CD4-positive, alpha-beta T cell (primary cell): ENCODE measurements around the gene MAST4. TPM values are rescaled to one million over a fixed set of nuclear protein-coding genes. Genes with fewer than 3 reads are reported as not detected.

Source experiments
- ATAC-seq: fragments of 200-7000 bp; cut with Tn5 transposase; one replicate; pipeline ENCODE4 v1.10.0; 2022; ENCODE audit warnings: mild to moderate bottlenecking; ENCODE audit not compliant: poor library complexity
- CTCF ChIA-PET: fragments of 350-600 bp; sonication (Branson Sonifier 250); formaldehyde crosslinking; loops from one replicate; lab custom pipeline; 2021; ENCODE audit warnings: antibody characterized with exemption, inconsistent platforms; lab: Charles Lee
- POLR2A ChIA-PET: fragments of 350-600 bp; sonication (Branson Sonifier 250); formaldehyde crosslinking; loops from one replicate; lab custom pipeline; 2021; ENCODE audit warnings: antibody characterized with exemption, inconsistent platforms; lab: Charles Lee
- DNase-seq, 14 experiments: peaks; one replicate each; pipeline ENCODE4 v3.0.0-alpha.2; 2013 to 2020; ENCODE audit warnings: mixed read lengths in 2 of 14
- H3K27ac ChIP-seq, 2 donors: one replicate each; pipeline versions ENCODE4 v1.5.1 to v1.7.0; 2013; ENCODE audit warnings: low read length in 2 of 2, low read depth in 1 of 2, mild to moderate bottlenecking in 1 of 2
- H3K27me3 ChIP-seq, 2 experiments: 1 replicate in 1 of 2; 2 replicates in 1 of 2; pipeline versions ENCODE4 v1.6.1 to v1.7.0; 2013; ENCODE audit warnings: low read length in 2 of 2, control low read depth in 1 of 2, mild to moderate bottlenecking in 1 of 2, moderate library complexity in 1 of 2; ENCODE audit not compliant: insufficient read depth in 2 of 2, control insufficient read depth in 1 of 2
- H3K36me3 ChIP-seq: one replicate; pipeline ENCODE4 v1.6.1; 2013; ENCODE audit warnings: low read length, control low read depth; ENCODE audit not compliant: insufficient read depth
- H3K4me1 ChIP-seq: one replicate; pipeline ENCODE4 v1.6.1; 2013; ENCODE audit warnings: low read length, control low read depth; ENCODE audit not compliant: insufficient read depth
- H3K4me3 ChIP-seq: one replicate; pipeline ENCODE4 v1.5.1; 2013; ENCODE audit warnings: mild to moderate bottlenecking, low read length, moderate library complexity
- H3K9me3 ChIP-seq, 2 experiments: 1 replicate in 1 of 2; 2 replicates in 1 of 2; pipeline versions ENCODE4 v1.6.1 to v1.7.0; 2013; ENCODE audit warnings: low read length in 2 of 2, mild to moderate bottlenecking in 2 of 2, control low read depth in 1 of 2, moderate library complexity in 1 of 2; ENCODE audit not compliant: control insufficient read depth in 1 of 2, insufficient read depth in 1 of 2
- H3K27ac Mint-ChIP-seq: one replicate; pipeline ENCODE4 v1.8.0; 2020; ENCODE audit warnings: mixed read lengths
- H3K27me3 Mint-ChIP-seq: one replicate; pipeline ENCODE4 v1.8.0; 2021; ENCODE audit warnings: mixed read lengths
- H3K36me3 Mint-ChIP-seq: one replicate; pipeline ENCODE4 v1.8.0; 2021; ENCODE audit warnings: low read depth, mixed read lengths
- H3K4me1 Mint-ChIP-seq: one replicate; pipeline ENCODE4 v1.8.0; 2021; ENCODE audit warnings: low read depth, mixed read lengths
- H3K4me3 Mint-ChIP-seq: one replicate; pipeline ENCODE4 v1.8.0; 2020; ENCODE audit warnings: mild to moderate bottlenecking, mixed read lengths
- H3K9me3 Mint-ChIP-seq: one replicate; pipeline ENCODE4 v1.8.0; 2020; ENCODE audit warnings: mixed read lengths
- CTCF ChIP-seq: fragments of 200-600 bp; IDR thresholded peaks from one replicate; pipeline ENCODE4 v1.8.0; 2022; ENCODE audit warnings: antibody characterized with exemption, mild to moderate bottlenecking
- intact Hi-C, 2 experiments: fragments of 100-400 bp; cut with DNase I in 1 of 2; cut with micrococcal nuclease in 1 of 2; formaldehyde crosslinking; loops; one replicate each; pipeline versions ENCODE4 v1.15.1 to v1.9.0; 2023 to 2025; cut with DNase I, micrococcal nuclease
- total RNA-seq, 174 experiments: library from RNA in 2 of 174; stranded (reverse) in 2 of 174; gene quantifications; one replicate each; pipeline ENCODE4 v1.2.3 and lab custom pipeline; 2021 to 2026

Gene MAST4
- total RNA-seq, 2 experiments from 2014 or later, result 21.3 to 21.6 TPM

- no peaks in the 10 kb centered on the region for H3K36me3 Mint-ChIP-seq
- no peak for TF ChIP-seq CTCF
- intact Hi-C loops, result no loop called here
- no peaks in the 10 kb centered on the region for H3K4me1 Mint-ChIP-seq
- Histone ChIP-seq H3K27ac (no peak overlapping the region), H3K4me3 (no peak overlapping the region), H3K9me3 (no peaks in the 10 kb centered on the region), H3K36me3 (no peaks in the 10 kb centered on the region), H3K4me1 (no peaks in the 10 kb centered on the region), H3K27me3 (peaks cover 3 to 9% of the 10 kb centered on the region in 2 experiments)
- no peaks in the 10 kb centered on the region for H3K27me3 Mint-ChIP-seq
- H3K9me3 Mint-ChIP-seq, result no peaks in the 10 kb centered on the region
- H3K27ac Mint-ChIP-seq, result no peak overlapping the region
- DNase-seq (no peak), ATAC-seq (no peak)
- POLR2A ChIA-PET, result no interaction called here
- H3K4me3 Mint-ChIP-seq, result no peak overlapping the region
- CTCF ChIA-PET, result interaction anchor here (0.9 kb wide), 1 partner anchor 41 kb away, joined by 3 read pairs; no protein-coding TSS in a partner anchor
Measured at GRCh38 chr5:66722686-66723085, 126.5 kb downstream of the MAST4 start.

GRCh38 chr5:66724349-66725139, 128.4 kb downstream of the MAST4 start:
- POLR2A ChIA-PET, result no interaction called here
- Histone ChIP-seq H3K27ac (no peak overlapping the region), H3K36me3 (no peaks in the 10 kb centered on the region), H3K4me1 (no peaks in the 10 kb centered on the region), H3K4me3 (no peak overlapping the region), H3K27me3 (peaks cover 3 to 9% of the 10 kb centered on the region in 2 experiments), H3K9me3 (no peaks in the 10 kb centered on the region)
- intact Hi-C loops, result no loop called here
- ATAC-seq (no peak), DNase-seq (no peak)
- TF ChIP-seq CTCF, result no peak
- Mint-ChIP-seq H3K27me3 (no peaks in the 10 kb centered on the region), H3K9me3 (no peaks in the 10 kb centered on the region), H3K27ac (no peak overlapping the region), H3K4me3 (no peak overlapping the region), H3K4me1 (no peaks in the 10 kb centered on the region), H3K36me3 (no peaks in the 10 kb centered on the region)
- CTCF ChIA-PET, result no interaction called here

- peaks cover 0 to 1% of the 10 kb centered on the region in 2 experiments for H3K27me3 ChIP-seq
- H3K36me3 ChIP-seq, result no peaks in the 10 kb centered on the region
- no peak for DNase-seq
- no peak for ATAC-seq
- CTCF ChIA-PET, result no interaction called here
- no peak overlapping the region for H3K27ac ChIP-seq
- H3K4me1 ChIP-seq, result no peaks in the 10 kb centered on the region
- H3K4me3 ChIP-seq, result no peak overlapping the region
- no peaks in the 10 kb centered on the region for H3K9me3 ChIP-seq
- Mint-ChIP-seq H3K4me1 (no peaks in the 10 kb centered on the region), H3K9me3 (no peaks in the 10 kb centered on the region), H3K4me3 (no peak overlapping the region), H3K27ac (no peak overlapping the region), H3K27me3 (no peaks in the 10 kb centered on the region), H3K36me3 (no peaks in the 10 kb centered on the region)
- no peak for TF ChIP-seq CTCF
- intact Hi-C loops, result no loop called here
- POLR2A ChIA-PET, result no interaction called here
Measured at GRCh38 chr5:66727630-66728029, 131.4 kb downstream of the MAST4 start.
